Brain pericyte (primary cell): ENCODE results near the gene CACNB2.
"Not testable (repeated sequence)": the region's sequence is repeated elsewhere in the genome, so short reads cannot be mapped to it uniquely, and the experiment has no call there.

ENCODE experiments used
- DNase-seq: peaks from one replicate; pipeline ENCODE4 v3.0.0-alpha.2; 2012; ENCODE audit warnings: low read depth, low spot score

CACNB2 gene

GRCh38 chr10:18197706-18198105 is 57.5 kb downstream of the CACNB2 start:
- no peak for DNase-seq

GRCh38 chr10:18201877-18202276 is 61.7 kb downstream of the CACNB2 start:
- no peak for DNase-seq

GRCh38 chr10:18202680-18203460 is 62.6 kb downstream of the CACNB2 start:
- no peak for DNase-seq

GRCh38 chr10:18203471-18203870 is 63.2 kb downstream of the CACNB2 start:
- no peak for DNase-seq

GRCh38 chr10:18204039-18204835 is 64.0 kb downstream of the CACNB2 start:
- no peak for DNase-seq

- no peak for DNase-seq
Measured at GRCh38 chr10:18205098-18205834, 65.0 kb downstream of the CACNB2 start.

- not testable (repeated sequence) for DNase-seq
Measured at GRCh38 chr10:18208186-18208585, 68.0 kb downstream of the CACNB2 start.

GRCh38 chr10:18209241-18209640 is 69.0 kb downstream of the CACNB2 start:
- no peak for DNase-seq

- no peak for DNase-seq
Measured at GRCh38 chr10:18210711-18211110, 70.5 kb downstream of the CACNB2 start.

- DNase-seq: no peak
Measured at GRCh38 chr10:18211862-18212261, 71.6 kb downstream of the CACNB2 start.

GRCh38 chr10:18213271-18213670 is 73.0 kb downstream of the CACNB2 start:
- no peak for DNase-seq

- DNase-seq: peak; percentile 53
Measured at GRCh38 chr10:18214691-18215563, 74.7 kb downstream of the CACNB2 start.

GRCh38 chr10:18216482-18216881 is 76.3 kb downstream of the CACNB2 start:
- DNase-seq: no peak

- no peak for DNase-seq
Measured at GRCh38 chr10:18217577-18217976, 77.4 kb downstream of the CACNB2 start.

GRCh38 chr10:18219146-18219545 is 78.9 kb downstream of the CACNB2 start:
- no peak for DNase-seq

GRCh38 chr10:18221123-18221522 is 80.9 kb downstream of the CACNB2 start:
- no peak for DNase-seq

GRCh38 chr10:18221882-18222281 is 81.7 kb downstream of the CACNB2 start:
- no peak for DNase-seq

- no peak for DNase-seq
Measured at GRCh38 chr10:18222866-18223265, 82.6 kb downstream of the CACNB2 start.

- DNase-seq: no peak
Measured at GRCh38 chr10:18223898-18224297, 83.7 kb downstream of the CACNB2 start.

GRCh38 chr10:18224626-18225445 is 84.6 kb downstream of the CACNB2 start:
- DNase-seq: no peak
